A673 (cell line): ENCODE measurements around the gene FHDC1.

Experiments
- CTCF ChIP-seq: fragments of 300-800, 200-600 bp; sonication (generic); conservative IDR thresholded peaks from 2 replicates; pipeline ENCODE4 v1.5.1; 2017; ENCODE audit warnings: low read depth, mild to moderate bottlenecking, antibody characterized with exemption, low read length, moderate library complexity, mixed read lengths
- EZH2 ChIP-seq: fragments of 200-600 bp; sonication (generic); IDR thresholded peaks from 2 replicates; pipeline ENCODE4 v1.6.1; 2017; ENCODE audit warnings: borderline replicate concordance, low read depth, mild to moderate bottlenecking, mixed read lengths, antibody characterized with exemption, low read length; ENCODE audit not compliant: poor library complexity, severe bottlenecking

GRCh38 chr4:152944666-152945320 lies 8.7 kb downstream of the FHDC1 start:
- TF ChIP-seq CTCF (no peak), EZH2 (no peak)
